BJ (cell line): ENCODE results near the gene CISTR. TPM values are rescaled to one million over a fixed set of nuclear protein-coding genes. Genes with fewer than 3 reads are reported as not detected.

ENCODE experiments used
- CTCF ChIA-PET: fragments of 350-600 bp; formaldehyde crosslinking; extraction: SDS; loops from one replicate; lab custom pipeline; 2021; ENCODE audit warnings: antibody characterized with exemption, inconsistent platforms; lab: Yijun Ruan, JAX
- POLR2A ChIA-PET: fragments of 300-600 bp; sonication (Branson Sonifier 250); formaldehyde crosslinking; extraction: SDS; loops from one replicate; lab custom pipeline; 2021; ENCODE audit warnings: antibody characterized with exemption; lab: Charles Lee
- DNase-seq: peaks from one replicate; pipeline ENCODE4 v3.0.0-alpha.2; 2011; ENCODE audit warnings: low read depth
- H3K27me3 ChIP-seq: 2 replicates; pipeline ENCODE4 v1.6.0; 2011; ENCODE audit warnings: low read length; ENCODE audit not compliant: control insufficient read depth, insufficient read depth
- H3K36me3 ChIP-seq: 2 replicates; pipeline ENCODE4 v1.5.1; 2011; ENCODE audit warnings: low read length; ENCODE audit not compliant: control insufficient read depth, insufficient read depth
- H3K4me3 ChIP-seq: 2 replicates; pipeline ENCODE4 v1.5.1; 2011; ENCODE audit warnings: low read depth, mild to moderate bottlenecking, control low read depth, low read length
- CTCF ChIP-seq: IDR thresholded peaks from 2 replicates; pipeline ENCODE4 v1.5.1; 2011; ENCODE audit warnings: low read depth, mild to moderate bottlenecking, control low read depth, inconsistent platforms, low read length, moderate library complexity; ENCODE audit not compliant: insufficient read depth
- polyA plus RNA-seq: library from polyadenylated mRNA; depleted of rRNA; stranded (reverse); fragments of >200 nt; gene quantifications from 2 replicates; pipeline ENCODE4 v1.2.3, GENCODE V29; 2011

The CISTR gene
- polyA plus RNA-seq, 1 experiment: not detected

DNA sequence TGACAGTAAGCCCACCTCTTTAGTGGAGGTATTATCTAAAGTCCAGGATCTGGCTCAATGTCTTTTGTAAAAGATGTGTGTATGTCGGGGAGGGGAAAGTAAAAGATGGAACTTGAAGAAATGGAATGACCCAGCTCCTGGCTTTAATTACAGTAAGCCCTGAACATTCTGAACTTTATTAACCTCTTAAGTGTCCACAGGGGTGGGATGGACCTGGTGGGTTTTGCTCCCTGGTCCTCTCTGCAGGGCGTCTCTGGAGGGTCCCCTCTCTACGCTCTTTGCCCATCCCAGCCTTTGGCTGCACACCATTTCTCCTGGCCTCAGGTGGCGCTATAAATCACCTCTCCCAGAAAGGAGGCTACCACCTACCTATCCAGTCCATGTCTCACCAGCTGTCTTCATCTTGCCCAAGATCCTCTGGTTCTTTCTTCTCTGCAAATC, 3.7 kb upstream of the CISTR start:
- ChIA-PET POLR2A (no interaction called here), CTCF (interaction anchor here (0.8 to 11.2 kb wide), 6 partner anchors 11 to 230 kb away, joined by 3 to 124 read pairs (median 4); partner anchors contain the start of gene HOXC10)
- no peaks in the 10 kb centered on the region for H3K36me3 ChIP-seq
- DNase-seq: no peak
- H3K4me3 ChIP-seq: no peak overlapping the region
- TF ChIP-seq CTCF: no peak
- H3K27me3 ChIP-seq: peaks cover 60% of the 10 kb centered on the region

- DNase-seq: no peak
- CTCF ChIA-PET: interaction anchor here (0.7 to 11.2 kb wide), 5 partner anchors 10 to 850 kb away, joined by 3 to 124 read pairs (median 4); partner anchors contain the start of genes HOXC10 and KRT8
- POLR2A ChIA-PET: no interaction called here
- peaks cover 66% of the 10 kb centered on the region for H3K27me3 ChIP-seq
- H3K4me3 ChIP-seq: no peak overlapping the region
- no peaks in the 10 kb centered on the region for H3K36me3 ChIP-seq
- TF ChIP-seq CTCF: no peak
These were observed 3.0 kb upstream of the CISTR start for GRCh38 chr12:53754633-53755264.

- ChIA-PET CTCF (interaction anchor here (0.7 to 11.2 kb wide), 5 partner anchors 9 to 849 kb away, joined by 3 to 124 read pairs (median 4); partner anchors contain the start of gene KRT8), POLR2A (no interaction called here)
- DNase-seq: no peak
- H3K4me3 ChIP-seq: no peak overlapping the region
- TF ChIP-seq CTCF: no peak
- peaks cover 66% of the 10 kb centered on the region for H3K27me3 ChIP-seq
- no peaks in the 10 kb centered on the region for H3K36me3 ChIP-seq
These were observed 2.4 kb upstream of the CISTR start for GRCh38 chr12:53754188-53754585.

- CTCF ChIA-PET: interaction anchor here (1.0 to 11.2 kb wide), 4 partner anchors 8 to 462 kb away, joined by 3 to 124 read pairs (median 10); no protein-coding TSS in a partner anchor
- TF ChIP-seq CTCF: no peak
- Histone ChIP-seq H3K4me3 (no peak overlapping the region), H3K27me3 (peaks cover 66% of the 10 kb centered on the region), H3K36me3 (no peaks in the 10 kb centered on the region)
- no peak for DNase-seq
- POLR2A ChIA-PET: interaction anchor here (0.8 kb wide), 1 partner anchor 209 kb away, joined by 4 read pairs; no protein-coding TSS in a partner anchor
These were observed 842 bp upstream of the CISTR start for GRCh38 chr12:53752621-53753020.

DNA sequence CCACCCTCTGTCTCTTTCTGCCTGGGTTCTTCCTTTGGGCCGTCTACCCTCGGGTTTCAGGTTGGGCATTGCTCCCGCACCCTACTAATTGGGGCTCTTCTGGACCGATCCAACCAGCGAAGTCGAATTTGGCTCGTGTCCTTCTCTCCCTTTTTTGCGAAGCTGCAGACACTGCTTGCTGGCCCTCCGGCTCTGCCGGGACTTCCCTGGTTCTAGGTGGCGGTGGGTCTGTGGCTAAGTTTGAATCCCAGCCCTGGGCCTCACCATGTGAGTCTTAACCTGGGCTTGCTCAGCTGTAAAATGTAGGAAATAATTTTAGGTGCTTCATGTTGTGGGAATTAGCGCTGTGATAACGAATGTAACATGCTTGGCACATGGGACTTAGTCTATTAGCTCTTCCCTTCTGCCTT, 418 bp upstream of the CISTR start:
- no peak for DNase-seq
- Histone ChIP-seq H3K27me3 (peaks cover 65% of the 10 kb centered on the region), H3K36me3 (no peaks in the 10 kb centered on the region), H3K4me3 (no peak overlapping the region)
- ChIA-PET CTCF (interaction anchor here (0.6 to 11.2 kb wide), 6 partner anchors 7 to 462 kb away, joined by 3 to 124 read pairs (median 3); no protein-coding TSS in a partner anchor), POLR2A (interaction anchor here (0.8 kb wide), 1 partner anchor 209 kb away, joined by 4 read pairs; no protein-coding TSS in a partner anchor)
- TF ChIP-seq CTCF: no peak
